GM12878 (cell line): ENCODE measurements around the gene FNDC3B. TPM values are rescaled to one million over a fixed set of nuclear protein-coding genes. Genes with fewer than 3 reads are reported as not detected.

Source experiments
- ATAC-seq: fragments of 200-7000 bp; cut with Tn5 transposase; 3 replicates; pipeline ENCODE4 v1.9.1; 2020; ENCODE audit warnings: mild to moderate bottlenecking, moderate library complexity
- BruUV-seq: library from RNA; stranded (reverse); fragments of 400-500 nt; replicated peaks from 2 replicates; lab custom pipeline; 2021; lab: Mats Ljungman, UMichigan
- CTCF ChIA-PET: fragments of 300-600 bp; sonication (Branson Sonifier 250); formaldehyde crosslinking; extraction: SDS; loops from one replicate; lab custom pipeline; 2021; ENCODE audit warnings: inconsistent platforms; lab: Yijun Ruan, JAX
- POLR2A ChIA-PET: fragments of 350-600 bp; formaldehyde crosslinking; extraction: SDS; loops from one replicate; lab custom pipeline; 2021; ENCODE audit warnings: inconsistent platforms; lab: Charles Lee
- RAD21 ChIA-PET: fragments of 300-600 bp; sonication (Branson Sonifier 250); formaldehyde crosslinking; loops from one replicate; lab custom pipeline; 2023; ENCODE audit warnings: antibody characterized with exemption; ENCODE audit not compliant: unreplicated experiment; lab: Charles Lee
- SMC1A ChIA-PET: fragments of 300-600 bp; sonication (Branson Sonifier 250); formaldehyde crosslinking; loops from one replicate; lab custom pipeline; 2023; ENCODE audit not compliant: unreplicated experiment, uncharacterized antibody; lab: Charles Lee
- DNase-seq: peaks from one replicate; pipeline ENCODE4 v3.0.0-alpha.2; 2011; ENCODE audit warnings: low read depth, low spot score
- FAIRE-seq: peaks from 3 replicates; lab custom pipeline; 2011; peaks lifted over from hg19 to GRCh38; lab: Jason Lieb, UNC
- H2AFZ ChIP-seq: 2 replicates; pipeline ENCODE4 v1.6.0; 2011; ENCODE audit warnings: low read depth, low read length, control low read depth; ENCODE audit not compliant: control insufficient read depth
- H3K27ac ChIP-seq: 2 replicates; pipeline ENCODE4 v1.5.1; 2011; ENCODE audit warnings: control low read depth; ENCODE audit not compliant: control insufficient read depth, insufficient read depth
- H3K27me3 ChIP-seq, 2 experiments: replicated peaks in 1 of 2; 2 replicates each; pipeline versions ENCODE4 v1.6.0 to v1.6.1; 2011; ENCODE audit warnings: low read length in 1 of 2; ENCODE audit not compliant: control insufficient read depth in 2 of 2, insufficient read depth in 2 of 2
- H3K36me3 ChIP-seq, 2 experiments: 2 replicates each; pipeline ENCODE4 v1.5.1; 2011; ENCODE audit warnings: low read length in 1 of 2; ENCODE audit not compliant: control insufficient read depth in 2 of 2, insufficient read depth in 2 of 2
- H3K4me1 ChIP-seq: 2 replicates; pipeline ENCODE4 v1.6.1; 2011; ENCODE audit warnings: mild to moderate bottlenecking, low read length, moderate library complexity, mixed read lengths; ENCODE audit not compliant: control insufficient read depth, insufficient read depth
- H3K4me2 ChIP-seq: 2 replicates; pipeline ENCODE4 v1.6.0; 2011; ENCODE audit warnings: control low read depth; ENCODE audit not compliant: control insufficient read depth, insufficient read depth
- H3K4me3 ChIP-seq: fragments of 200-600 bp; sonication (generic); 2 replicates; pipeline ENCODE4 v1.5.1; 2016
- H3K79me2 ChIP-seq: 2 replicates; pipeline ENCODE4 v1.6.0; 2011; ENCODE audit warnings: low read length; ENCODE audit not compliant: control insufficient read depth, insufficient read depth
- H3K9ac ChIP-seq: 2 replicates; pipeline ENCODE4 v1.8.0; 2011; ENCODE audit warnings: low read length, control low read depth, mixed read lengths; ENCODE audit not compliant: control insufficient read depth, insufficient read depth
- H3K9me3 ChIP-seq: replicated peaks from 3 replicates; pipeline ENCODE4 v1.5.1; 2011; ENCODE audit warnings: mild to moderate bottlenecking, low read length; ENCODE audit not compliant: control insufficient read depth, insufficient read depth
- H4K20me1 ChIP-seq: 2 replicates; pipeline ENCODE4 v1.6.0; 2011; ENCODE audit not compliant: control insufficient read depth, insufficient read depth
- JUND ChIP-seq: IDR thresholded peaks from 2 replicates; pipeline ENCODE4 v1.6.1; 2012; ENCODE audit warnings: low read depth, mild to moderate bottlenecking, low read length, improper control_type of control experiment, moderate library complexity
- KLF5 ChIP-seq: fragments of 450-650 bp; IDR thresholded peaks from 2 replicates; pipeline ENCODE4 v1.6.1; 2014; ENCODE audit warnings: mild to moderate bottlenecking; ENCODE audit not compliant: partially characterized antibody
- NBN ChIP-seq: fragments of 450-650 bp; IDR thresholded peaks from 2 replicates; pipeline ENCODE4 v1.6.1; 2016
- NR2C1 ChIP-seq: fragments of 450-650 bp; IDR thresholded peaks from 2 replicates; pipeline ENCODE4 v1.6.1; 2017; ENCODE audit warnings: antibody characterized with exemption, mild to moderate bottlenecking, moderate library complexity
- NRF1 ChIP-seq: conservative IDR thresholded peaks from 2 replicates; pipeline ENCODE4 v1.6.1; 2011; ENCODE audit warnings: mild to moderate bottlenecking, low read depth, low read length, improper control_type of control experiment
- RUNX3 ChIP-seq: IDR thresholded peaks from 2 replicates; pipeline ENCODE4 v1.6.1; 2012; ENCODE audit warnings: low read length, inconsistent platforms
- SIN3A ChIP-seq: IDR thresholded peaks from 2 replicates; pipeline ENCODE4 v1.6.1; 2012; ENCODE audit warnings: low read depth, low read length, improper control_type of control experiment
- SMC3 ChIP-seq: IDR thresholded peaks from 2 replicates; pipeline ENCODE4 v1.6.1; 2011; ENCODE audit warnings: low read length, improper control_type of control experiment, borderline replicate concordance
- TCF12 ChIP-seq: IDR thresholded peaks from 2 replicates; pipeline ENCODE4 v1.6.1; 2011; ENCODE audit warnings: low read depth, mild to moderate bottlenecking, low read length
- TCF3 ChIP-seq: IDR thresholded peaks from 2 replicates; pipeline ENCODE4 v1.6.1; 2012; ENCODE audit warnings: low read depth, mild to moderate bottlenecking, low read length, borderline replicate concordance; ENCODE audit not compliant: insufficient read depth
- ZNF207 ChIP-seq: fragments of 450-650 bp; IDR thresholded peaks from 2 replicates; pipeline ENCODE4 v1.6.1; 2014; ENCODE audit warnings: antibody characterized with exemption, mild to moderate bottlenecking, borderline replicate concordance
- WGBS: methylation state at CpG from one replicate; pipeline ENCODE4 v1.1.6; 2016; ENCODE audit warnings: low lambda C conversion rate; ENCODE audit not compliant: insufficient replicate concordance, insufficient coverage; ENCODE audit errors: missing lambda C conversion rate; 5-methylcytosine and 5-hydroxymethylcytosine counted together
- in situ Hi-C: fragments of 300-500 bp; cut with MboI; formaldehyde crosslinking; loops from 9 replicates; pipeline ENCODE4 v1.14.3; 2018; ENCODE audit warnings: mixed read lengths
- intact Hi-C: fragments of 100-400 bp; cut with micrococcal nuclease; formaldehyde crosslinking; loops from one replicate; pipeline ENCODE4 v1.14.2; 2022; ENCODE audit not compliant: unreplicated experiment
- polyA plus RNA-seq, 11 experiments: library from polyadenylated mRNA; depleted of rRNA in 4 of 11; unstranded in 6 of 11; stranded (reverse) in 5 of 11; fragments of >200 nt; fragmentation: Nextera tagmentation in 4 of 11; fragmentation: Illumina TruSeq in 1 of 11; extraction: Ambion mirVana in 4 of 11; extraction: Trizol in 1 of 11; gene quantifications; 1 replicate in 1 of 11; 2 replicates in 10 of 11; pipeline versions ENCODE4 v1.2.1 to v1.2.3, GENCODE V29; 2011 to 2016; ENCODE audit warnings: inconsistent platforms in 2 of 11, missing spikeins in 2 of 11, low read depth in 1 of 11
- total RNA-seq, 4 experiments: library from RNA; depleted of rRNA in 3 of 4; stranded (reverse); fragments of >200 nt in 3 of 4; fragmentation: Illumina TruSeq in 1 of 4; extraction: Trizol in 1 of 4; gene quantifications; 2 replicates each; pipeline versions ENCODE4 v1.2.1 to v1.2.3, GENCODE V29; 2013 to 2021
- TF ChIP-seq, protein P1 (sequence below): IDR thresholded peaks from 2 replicates; pipeline ENCODE4 v1.6.1; 2012; ENCODE audit warnings: mild to moderate bottlenecking, low read depth, low read length
- TF ChIP-seq, protein P2 (sequence below): fragments of 450-650 bp; IDR thresholded peaks from 2 replicates; pipeline ENCODE4 v1.6.1; 2018; ENCODE audit warnings: mild to moderate bottlenecking, low read depth, moderate library complexity; ENCODE audit not compliant: partially characterized antibody

Gene FNDC3B
- total and polyA plus RNA-seq, 10 of the 15 experiments (the other 5 are each of a cell fraction or from before 2014, with no cell fraction given) = 7.9 to 35.0 (median 18.5) TPM

DNA sequence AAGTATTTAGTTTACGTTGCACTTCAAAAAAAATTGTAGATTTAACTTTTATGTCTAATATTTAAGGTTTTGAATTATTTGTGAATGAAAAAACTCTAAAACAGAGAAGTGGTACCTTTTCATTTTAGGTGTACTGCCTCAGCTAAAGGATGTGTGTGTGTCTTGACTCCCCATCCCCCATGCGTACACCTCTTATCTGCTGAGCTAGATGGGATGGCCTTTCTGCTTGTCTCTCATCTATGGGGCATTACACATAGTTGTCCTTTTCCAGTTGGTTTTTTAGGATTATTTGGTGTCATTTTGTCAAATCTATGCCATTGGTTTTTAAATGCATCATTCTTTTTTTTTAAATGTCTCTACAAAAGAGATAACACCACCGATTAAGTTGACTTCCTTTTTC lies 110.9 kb downstream of the FNDC3B start (continued):
- TF ChIP-seq, protein P1, sequence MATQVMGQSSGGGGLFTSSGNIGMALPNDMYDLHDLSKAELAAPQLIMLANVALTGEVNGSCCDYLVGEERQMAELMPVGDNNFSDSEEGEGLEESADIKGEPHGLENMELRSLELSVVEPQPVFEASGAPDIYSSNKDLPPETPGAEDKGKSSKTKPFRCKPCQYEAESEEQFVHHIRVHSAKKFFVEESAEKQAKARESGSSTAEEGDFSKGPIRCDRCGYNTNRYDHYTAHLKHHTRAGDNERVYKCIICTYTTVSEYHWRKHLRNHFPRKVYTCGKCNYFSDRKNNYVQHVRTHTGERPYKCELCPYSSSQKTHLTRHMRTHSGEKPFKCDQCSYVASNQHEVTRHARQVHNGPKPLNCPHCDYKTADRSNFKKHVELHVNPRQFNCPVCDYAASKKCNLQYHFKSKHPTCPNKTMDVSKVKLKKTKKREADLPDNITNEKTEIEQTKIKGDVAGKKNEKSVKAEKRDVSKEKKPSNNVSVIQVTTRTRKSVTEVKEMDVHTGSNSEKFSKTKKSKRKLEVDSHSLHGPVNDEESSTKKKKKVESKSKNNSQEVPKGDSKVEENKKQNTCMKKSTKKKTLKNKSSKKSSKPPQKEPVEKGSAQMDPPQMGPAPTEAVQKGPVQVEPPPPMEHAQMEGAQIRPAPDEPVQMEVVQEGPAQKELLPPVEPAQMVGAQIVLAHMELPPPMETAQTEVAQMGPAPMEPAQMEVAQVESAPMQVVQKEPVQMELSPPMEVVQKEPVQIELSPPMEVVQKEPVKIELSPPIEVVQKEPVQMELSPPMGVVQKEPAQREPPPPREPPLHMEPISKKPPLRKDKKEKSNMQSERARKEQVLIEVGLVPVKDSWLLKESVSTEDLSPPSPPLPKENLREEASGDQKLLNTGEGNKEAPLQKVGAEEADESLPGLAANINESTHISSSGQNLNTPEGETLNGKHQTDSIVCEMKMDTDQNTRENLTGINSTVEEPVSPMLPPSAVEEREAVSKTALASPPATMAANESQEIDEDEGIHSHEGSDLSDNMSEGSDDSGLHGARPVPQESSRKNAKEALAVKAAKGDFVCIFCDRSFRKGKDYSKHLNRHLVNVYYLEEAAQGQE = no peak

- POLR2A ChIA-PET = interaction anchor here (6.8 kb wide), 1 partner anchor 11 kb away, joined by 54 read pairs; no protein-coding TSS in a partner anchor
- Histone ChIP-seq H3K9me3 (peaks cover 2% of the 10 kb centered on the region; the same call in 1 of the 3 replicates), H2AFZ (no peak overlapping the region), H3K36me3 (0 out of 4 replicates have a peak, but pooled peaks cover 0 to 4% of the 10 kb centered on the region in 2 experiments), H3K4me3 (no peak overlapping the region), H3K4me1 (peaks cover 46% of the 10 kb centered on the region), H3K4me2 (no peak overlapping the region), H3K27me3 (no peaks in the 10 kb centered on the region), H4K20me1 (no peaks in the 10 kb centered on the region; the same call in 1 of the 2 replicates), H3K79me2 (peaks cover 76% of the 10 kb centered on the region), H3K9ac (no peak overlapping the region), H3K27ac (no peak overlapping the region)
- BruUV-seq = no TSS peak
- RAD21 ChIA-PET = interaction anchor here (1.1 to 6.8 kb wide), 6 partner anchors 12 to 64 kb away, joined by 3 to 71 read pairs (median 42); no protein-coding TSS in a partner anchor
- SMC1A ChIA-PET = interaction anchor here (1.1 to 23.1 kb wide), 9 partner anchors 8 to 181 kb away, joined by 3 to 441 read pairs (median 13); no protein-coding TSS in a partner anchor
- CTCF ChIA-PET = interaction anchor here (0.8 to 1.5 kb wide), 7 partner anchors 11 to 322 kb away, joined by 3 to 7 read pairs (median 3); no protein-coding TSS in a partner anchor
- intact Hi-C loops (no loop called here), in situ Hi-C loops (no loop called here)
- no peak for ATAC-seq
- DNase-seq = no peak
- WGBS = 65% methylated on average over 5 of the region's 5 CpGs
- FAIRE-seq = no peak
- TF ChIP-seq ZNF207 = no peak
- TF ChIP-seq NRF1 = no peak
- TF ChIP-seq SIN3A = no peak
- TF ChIP-seq JUND = no peak
- no peak for TF ChIP-seq TCF3
- no peak for TF ChIP-seq KLF5
- TF ChIP-seq, protein P2, sequence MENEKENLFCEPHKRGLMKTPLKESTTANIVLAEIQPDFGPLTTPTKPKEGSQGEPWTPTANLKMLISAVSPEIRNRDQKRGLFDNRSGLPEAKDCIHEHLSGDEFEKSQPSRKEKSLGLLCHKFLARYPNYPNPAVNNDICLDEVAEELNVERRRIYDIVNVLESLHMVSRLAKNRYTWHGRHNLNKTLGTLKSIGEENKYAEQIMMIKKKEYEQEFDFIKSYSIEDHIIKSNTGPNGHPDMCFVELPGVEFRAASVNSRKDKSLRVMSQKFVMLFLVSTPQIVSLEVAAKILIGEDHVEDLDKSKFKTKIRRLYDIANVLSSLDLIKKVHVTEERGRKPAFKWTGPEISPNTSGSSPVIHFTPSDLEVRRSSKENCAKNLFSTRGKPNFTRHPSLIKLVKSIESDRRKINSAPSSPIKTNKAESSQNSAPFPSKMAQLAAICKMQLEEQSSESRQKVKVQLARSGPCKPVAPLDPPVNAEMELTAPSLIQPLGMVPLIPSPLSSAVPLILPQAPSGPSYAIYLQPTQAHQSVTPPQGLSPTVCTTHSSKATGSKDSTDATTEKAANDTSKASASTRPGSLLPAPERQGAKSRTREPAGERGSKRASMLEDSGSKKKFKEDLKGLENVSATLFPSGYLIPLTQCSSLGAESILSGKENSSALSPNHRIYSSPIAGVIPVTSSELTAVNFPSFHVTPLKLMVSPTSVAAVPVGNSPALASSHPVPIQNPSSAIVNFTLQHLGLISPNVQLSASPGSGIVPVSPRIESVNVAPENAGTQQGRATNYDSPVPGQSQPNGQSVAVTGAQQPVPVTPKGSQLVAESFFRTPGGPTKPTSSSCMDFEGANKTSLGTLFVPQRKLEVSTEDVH = no peak
- TF ChIP-seq TCF12 = no peak
- TF ChIP-seq SMC3 = no peak
- no peak for TF ChIP-seq NR2C1
- no peak for TF ChIP-seq NBN
- no peak for TF ChIP-seq RUNX3
Observed at GRCh38 chr3:172150913-172151650, 111.7 kb downstream of the FNDC3B start.
